Stimulated activated CD4-positive, alpha-beta T cell treated with anti-CD3 and anti-CD28 coated beads, TNF-alpha, amount 100 ng/mL, for 1 hour (primary cell): ENCODE data around the gene ARMC7.

ENCODE experiments used
- DNase-seq, 3 donors: peaks; one replicate each; pipeline ENCODE4 v3.0.0-alpha.2; 2020; ENCODE audit warnings: low read depth in 3 of 3, low spot score in 1 of 3

ARMC7 gene

GRCh38 chr17:75077496-75078283 is 32.1 kb upstream of the ARMC7 start:
- DNase-seq = peak in 2 of 3 donors; percentile 27 to 39

DNA sequence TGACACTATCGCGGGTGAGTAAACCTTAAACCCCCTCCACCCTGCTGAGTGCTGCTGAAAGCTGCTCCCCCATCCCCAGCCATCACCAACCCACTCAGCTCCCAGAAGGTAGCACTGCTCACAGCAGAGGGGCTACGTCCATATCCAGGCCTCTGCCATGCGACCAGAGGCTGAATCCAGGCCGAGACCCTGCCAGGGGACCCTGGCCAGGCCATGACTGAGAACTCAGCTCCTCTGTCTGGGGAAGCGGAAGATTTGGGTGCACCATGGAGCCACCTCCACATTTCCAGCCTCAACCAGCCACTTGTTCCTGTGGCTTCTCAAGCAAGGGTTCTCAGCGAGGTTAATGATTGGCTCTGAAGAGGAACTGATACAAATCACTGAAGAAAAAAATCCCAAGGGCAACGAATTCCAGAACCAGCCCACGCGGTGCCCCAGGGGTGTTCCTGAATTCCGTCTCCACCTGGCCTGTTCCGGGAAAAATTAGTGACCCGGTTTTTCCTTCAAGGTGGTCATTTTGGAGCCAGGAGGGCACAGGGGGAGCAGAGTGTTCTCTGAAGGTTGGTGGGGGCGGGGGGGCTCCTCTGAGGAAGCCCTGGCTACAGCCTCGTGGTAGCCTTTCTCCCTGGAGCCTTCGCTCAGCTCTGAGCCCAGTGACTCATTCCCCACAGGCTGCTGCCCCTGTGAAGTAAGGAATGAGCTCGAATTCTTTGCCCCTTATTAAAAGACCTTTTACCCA is 31.3 kb upstream of the ARMC7 start:
- no peak for DNase-seq

- no peak for DNase-seq
These were observed 30.8 kb upstream of the ARMC7 start for GRCh38 chr17:75079023-75079373.

DNA sequence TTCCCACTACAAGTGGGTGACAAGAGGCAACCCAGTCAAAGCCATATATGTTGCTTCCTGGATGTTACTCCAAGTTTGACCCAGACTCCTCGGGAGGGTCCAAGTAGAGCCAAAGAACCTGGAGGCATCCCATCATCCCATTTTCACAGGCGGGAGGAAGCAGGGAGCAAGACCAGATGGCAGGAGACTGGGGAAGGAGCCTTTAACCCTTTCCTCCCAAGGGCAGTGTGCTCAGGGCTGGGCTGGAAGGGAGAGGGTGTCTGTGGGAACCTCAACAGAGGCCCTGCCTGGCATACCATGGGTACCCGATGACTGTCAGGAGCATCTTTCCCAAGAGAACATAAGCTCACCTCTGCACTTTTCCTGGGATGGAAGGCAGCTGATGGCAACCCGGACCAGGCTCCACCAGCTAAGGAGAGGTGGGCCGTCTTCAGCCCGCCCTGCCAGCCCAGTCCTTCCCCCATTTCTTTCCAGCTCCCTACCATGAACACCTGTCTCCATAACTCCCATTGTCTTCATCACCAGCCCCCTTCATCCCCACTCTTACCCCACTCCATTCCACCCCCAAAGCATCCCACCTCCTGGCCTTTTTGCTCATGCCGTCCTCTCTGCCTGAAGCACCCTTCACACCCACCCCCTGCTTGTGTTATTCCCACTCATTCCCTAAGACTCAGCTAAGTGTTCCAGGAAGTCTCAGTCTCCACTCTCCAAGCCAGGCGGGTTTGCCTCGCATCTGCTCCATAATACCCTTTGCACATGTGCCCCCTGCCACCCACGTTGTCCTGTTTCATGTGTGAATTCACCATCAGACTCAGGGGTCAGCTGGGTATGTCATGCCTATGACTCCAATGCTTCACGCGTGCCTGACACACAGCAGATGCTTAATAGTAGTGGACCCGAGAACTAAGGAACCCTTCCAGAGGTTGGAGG is 27.9 kb upstream of the ARMC7 start:
- DNase-seq = no peak

- no peak for DNase-seq
These were observed 27.1 kb upstream of the ARMC7 start for GRCh38 chr17:75082683-75083082.

DNA sequence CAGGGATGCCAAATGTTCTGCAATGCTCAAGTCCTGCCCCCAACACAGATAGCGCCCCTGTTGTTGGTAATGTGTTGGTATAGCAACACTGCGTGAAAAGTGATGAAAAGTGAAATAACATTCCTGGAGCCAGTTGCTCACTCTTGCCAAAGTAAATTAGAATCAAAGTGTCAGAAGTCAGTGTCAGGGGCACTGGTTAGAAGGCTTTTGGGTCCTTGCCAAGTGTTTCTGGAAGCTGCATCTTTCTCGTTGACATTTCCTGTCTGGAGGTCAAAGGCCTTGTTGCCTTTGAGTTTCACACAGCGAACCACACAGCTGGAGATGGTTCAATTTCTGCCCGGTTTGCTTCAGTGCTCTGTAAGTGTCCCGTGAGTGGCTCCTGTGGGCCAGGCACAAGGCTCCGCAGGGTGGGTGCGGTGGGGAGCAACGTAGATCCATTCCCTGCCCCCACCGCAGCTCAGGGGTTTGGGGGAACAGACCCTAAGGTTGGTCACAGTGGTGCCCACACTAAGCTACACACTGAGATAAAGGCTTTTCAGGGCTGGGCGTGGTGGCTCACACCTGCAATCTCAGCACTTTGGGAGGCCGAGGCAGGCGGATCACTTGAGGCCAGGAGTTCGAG is 25.6 kb upstream of the ARMC7 start:
- no peak for DNase-seq

- no peak for DNase-seq
These were observed 23.1 kb upstream of the ARMC7 start for GRCh38 chr17:75086496-75087181.

DNA sequence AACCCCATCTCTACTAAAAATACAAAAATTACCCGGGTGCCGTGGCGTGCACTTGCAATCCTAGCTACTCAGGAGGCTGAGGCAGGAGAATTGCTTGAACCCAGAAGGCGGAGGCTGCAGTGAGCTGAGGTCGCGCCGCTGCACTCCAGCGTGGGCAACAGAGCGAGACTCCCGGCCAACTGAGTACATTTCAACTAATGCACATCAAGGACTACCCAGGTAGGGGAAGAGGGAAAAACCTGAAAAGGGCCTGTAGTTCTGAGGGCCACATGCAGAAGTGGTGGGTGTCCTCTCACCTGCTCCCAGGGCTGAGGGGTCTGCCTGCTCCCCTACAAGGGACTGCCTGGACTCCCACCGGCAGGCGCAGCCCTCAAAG is 22.6 kb upstream of the ARMC7 start:
- no peak for DNase-seq

GRCh38 chr17:75087558-75088453 is 22.0 kb upstream of the ARMC7 start, which contains the start of gene SLC16A5:
Gene SLC16A5, plus strand, starts transcription at chr17:75087954. Its CDS starts 5,683 bp downstream, at chr17:75093637.
- DNase-seq = no peak

DNA sequence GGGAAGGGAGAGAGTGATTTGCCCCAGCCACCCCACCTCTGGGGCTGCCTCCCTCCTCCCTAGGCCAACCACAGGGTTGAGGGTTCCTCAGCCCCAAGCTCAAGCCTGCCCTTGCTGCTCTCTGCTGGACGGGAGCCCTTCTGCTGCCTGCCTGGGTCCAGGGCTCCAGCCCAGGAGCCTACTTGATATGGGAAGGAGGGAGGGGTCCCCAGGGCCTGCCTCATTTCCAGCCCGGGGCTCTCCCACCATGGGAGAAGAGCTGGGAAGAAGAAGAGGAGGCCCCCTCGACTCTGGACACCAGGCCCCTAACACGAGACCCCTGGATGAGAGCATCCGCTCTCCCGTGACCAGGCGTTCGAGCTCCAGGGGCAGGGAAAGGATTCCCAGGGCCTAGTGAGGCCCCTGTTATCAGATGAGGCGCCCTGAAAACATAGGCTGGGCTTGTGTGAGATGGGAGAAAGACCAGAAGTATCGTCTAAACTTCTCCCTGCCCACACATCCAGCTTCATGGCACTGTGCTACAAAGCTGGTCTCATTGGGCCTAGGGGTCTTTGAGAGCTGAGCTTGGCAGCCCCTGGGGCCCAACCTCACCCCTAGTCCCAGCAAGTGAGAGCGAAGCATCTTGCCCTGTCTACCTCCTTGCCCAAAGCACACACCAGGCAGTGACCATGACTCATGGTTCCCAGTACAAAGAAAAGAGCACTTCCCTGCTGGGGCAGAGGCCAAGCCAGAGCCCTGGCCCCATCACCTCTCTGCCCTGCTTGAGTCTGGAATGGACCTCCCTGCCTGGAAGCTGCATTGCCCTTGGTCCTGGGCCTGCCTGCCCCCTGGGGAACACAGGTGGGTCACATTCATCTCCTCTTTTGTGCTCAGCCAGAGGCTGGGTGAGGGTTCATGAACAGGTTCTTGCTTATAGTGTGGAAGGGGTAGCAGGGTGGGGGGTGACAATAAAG is 21.0 kb upstream of the ARMC7 start:
- DNase-seq = no peak

- DNase-seq = no peak
These were observed 18.6 kb upstream of the ARMC7 start for GRCh38 chr17:75090871-75091854.

DNA sequence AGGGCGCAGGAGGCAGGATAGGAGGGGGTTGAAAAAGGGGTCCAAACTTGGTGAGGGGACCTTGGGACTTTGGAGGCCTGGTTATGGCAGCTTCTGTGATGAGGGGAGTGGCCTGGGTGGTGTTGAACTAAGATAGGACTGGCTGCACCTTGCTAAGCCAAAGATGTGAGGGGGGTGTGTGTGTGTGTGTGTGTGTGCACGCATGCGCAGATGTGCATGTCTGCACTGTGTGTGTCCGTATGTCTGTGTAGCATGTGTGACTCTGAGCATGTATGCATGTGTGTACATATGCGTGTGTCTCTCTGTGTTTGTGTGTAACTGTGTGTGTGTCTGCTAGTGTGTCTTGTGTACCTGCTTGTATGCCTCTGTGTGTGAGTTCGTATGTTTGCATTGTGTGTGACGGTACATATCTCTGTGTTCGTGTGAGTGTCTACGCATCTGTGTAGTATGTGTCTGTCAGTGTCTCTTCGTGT is 17.9 kb upstream of the ARMC7 start:
- no peak for DNase-seq

- DNase-seq = no peak
These were observed 16.1 kb upstream of the ARMC7 start for GRCh38 chr17:75093548-75094158.

GRCh38 chr17:75094871-75095399 is 14.8 kb upstream of the ARMC7 start:
- no peak for DNase-seq

DNA sequence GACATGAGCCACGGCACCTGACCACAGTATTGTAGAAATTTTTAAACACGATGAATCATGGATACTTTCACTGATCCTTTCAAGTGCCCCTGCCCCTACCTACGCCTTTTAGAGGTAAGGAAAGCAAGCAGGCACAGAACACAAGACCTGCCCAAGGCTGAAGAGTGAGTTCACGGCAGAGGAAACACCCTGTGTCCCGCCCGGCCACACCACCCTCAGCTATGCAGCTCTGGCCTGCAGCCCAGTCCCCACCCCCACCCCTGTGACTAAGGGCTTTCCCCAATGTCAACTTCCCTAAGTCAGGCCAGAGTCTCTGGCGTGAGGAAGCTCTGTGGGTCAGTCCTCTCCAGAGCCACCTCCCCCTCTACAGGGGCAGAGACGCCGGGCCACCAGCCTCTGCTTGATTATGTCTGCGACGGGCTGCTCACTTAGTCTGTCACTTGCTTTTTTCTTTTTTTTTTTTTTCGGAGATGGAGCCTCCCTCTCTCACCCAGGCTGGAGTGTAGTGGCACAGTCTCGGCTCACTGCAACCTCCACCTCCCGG is 13.6 kb upstream of the ARMC7 start:
- DNase-seq = no peak

GRCh38 chr17:75097865-75098264 is 11.9 kb upstream of the ARMC7 start:
- no peak for DNase-seq
